GM12878 (cell line): ENCODE measurements around the gene AMN. TPM values are rescaled to one million over a fixed set of nuclear protein-coding genes. Genes with fewer than 3 reads are reported as not detected.

Experiments
- ATAC-seq: fragments of 200-7000 bp; cut with Tn5 transposase; 3 replicates; pipeline ENCODE4 v1.9.1; 2020; ENCODE audit warnings: mild to moderate bottlenecking, moderate library complexity
- BruUV-seq: library from RNA; stranded (reverse); fragments of 400-500 nt; replicated peaks from 2 replicates; lab custom pipeline; 2021; lab: Mats Ljungman, UMichigan
- CTCF ChIA-PET: fragments of 300-600 bp; sonication (Branson Sonifier 250); formaldehyde crosslinking; extraction: SDS; loops from one replicate; lab custom pipeline; 2021; ENCODE audit warnings: inconsistent platforms; lab: Yijun Ruan, JAX
- POLR2A ChIA-PET: fragments of 350-600 bp; formaldehyde crosslinking; extraction: SDS; loops from one replicate; lab custom pipeline; 2021; ENCODE audit warnings: inconsistent platforms; lab: Charles Lee
- RAD21 ChIA-PET: fragments of 300-600 bp; sonication (Branson Sonifier 250); formaldehyde crosslinking; loops from one replicate; lab custom pipeline; 2023; ENCODE audit warnings: antibody characterized with exemption; ENCODE audit not compliant: unreplicated experiment; lab: Charles Lee
- SMC1A ChIA-PET: fragments of 300-600 bp; sonication (Branson Sonifier 250); formaldehyde crosslinking; loops from one replicate; lab custom pipeline; 2023; ENCODE audit not compliant: unreplicated experiment, uncharacterized antibody; lab: Charles Lee
- DNase-seq: peaks from one replicate; pipeline ENCODE4 v3.0.0-alpha.2; 2011; ENCODE audit warnings: low read depth, low spot score
- FAIRE-seq: peaks from 3 replicates; lab custom pipeline; 2011; peaks lifted over from hg19 to GRCh38; lab: Jason Lieb, UNC
- H2AFZ ChIP-seq: 2 replicates; pipeline ENCODE4 v1.6.0; 2011; ENCODE audit warnings: low read depth, low read length, control low read depth; ENCODE audit not compliant: control insufficient read depth
- H3K27ac ChIP-seq: 2 replicates; pipeline ENCODE4 v1.5.1; 2011; ENCODE audit warnings: control low read depth; ENCODE audit not compliant: control insufficient read depth, insufficient read depth
- H3K27me3 ChIP-seq, 2 experiments: replicated peaks in 1 of 2; 2 replicates each; pipeline versions ENCODE4 v1.6.0 to v1.6.1; 2011; ENCODE audit warnings: low read length in 1 of 2; ENCODE audit not compliant: control insufficient read depth in 2 of 2, insufficient read depth in 2 of 2
- H3K36me3 ChIP-seq, 2 experiments: 2 replicates each; pipeline ENCODE4 v1.5.1; 2011; ENCODE audit warnings: low read length in 1 of 2; ENCODE audit not compliant: control insufficient read depth in 2 of 2, insufficient read depth in 2 of 2
- H3K4me1 ChIP-seq: 2 replicates; pipeline ENCODE4 v1.6.1; 2011; ENCODE audit warnings: mild to moderate bottlenecking, low read length, moderate library complexity, mixed read lengths; ENCODE audit not compliant: control insufficient read depth, insufficient read depth
- H3K4me2 ChIP-seq: 2 replicates; pipeline ENCODE4 v1.6.0; 2011; ENCODE audit warnings: control low read depth; ENCODE audit not compliant: control insufficient read depth, insufficient read depth
- H3K4me3 ChIP-seq: fragments of 200-600 bp; sonication (generic); 2 replicates; pipeline ENCODE4 v1.5.1; 2016
- H3K79me2 ChIP-seq: 2 replicates; pipeline ENCODE4 v1.6.0; 2011; ENCODE audit warnings: low read length; ENCODE audit not compliant: control insufficient read depth, insufficient read depth
- H3K9ac ChIP-seq: 2 replicates; pipeline ENCODE4 v1.8.0; 2011; ENCODE audit warnings: low read length, control low read depth, mixed read lengths; ENCODE audit not compliant: control insufficient read depth, insufficient read depth
- H3K9me3 ChIP-seq: replicated peaks from 3 replicates; pipeline ENCODE4 v1.5.1; 2011; ENCODE audit warnings: mild to moderate bottlenecking, low read length; ENCODE audit not compliant: control insufficient read depth, insufficient read depth
- H4K20me1 ChIP-seq: 2 replicates; pipeline ENCODE4 v1.6.0; 2011; ENCODE audit not compliant: control insufficient read depth, insufficient read depth
- EZH2 ChIP-seq: IDR thresholded peaks from 2 replicates; pipeline ENCODE4 v1.6.1; 2012; ENCODE audit warnings: low read depth, mild to moderate bottlenecking, control low read depth, inconsistent platforms, low read length, borderline replicate concordance; ENCODE audit not compliant: control insufficient read depth
- PAX5 ChIP-seq: IDR thresholded peaks from 2 replicates; pipeline ENCODE4 v1.6.1; 2011; ENCODE audit warnings: low read depth, low read length, borderline replicate concordance
- PAX8 ChIP-seq: fragments of 450-650 bp; IDR thresholded peaks from 2 replicates; pipeline ENCODE4 v1.6.1; 2017; ENCODE audit warnings: mild to moderate bottlenecking, moderate library complexity
- RELA ChIP-seq: fragments of 450-650 bp; IDR thresholded peaks from 2 replicates; pipeline ENCODE4 v1.8.0; 2014; ENCODE audit warnings: borderline replicate concordance; ENCODE audit not compliant: partially characterized antibody
- SIX5 ChIP-seq: IDR thresholded peaks from 2 replicates; pipeline ENCODE4 v1.6.1; 2011; ENCODE audit warnings: mild to moderate bottlenecking, low read depth, low read length, moderate library complexity; ENCODE audit not compliant: severe bottlenecking
- SREBF1 ChIP-seq: IDR thresholded peaks from 2 replicates; pipeline ENCODE4 v1.6.1; 2012; ENCODE audit warnings: mild to moderate bottlenecking, low read length
- ZNF384 ChIP-seq: IDR thresholded peaks from 2 replicates; pipeline ENCODE4 v1.6.1; 2012; ENCODE audit warnings: low read depth, mild to moderate bottlenecking, low read length, improper control_type of control experiment, borderline replicate concordance
- WGBS: methylation state at CpG from one replicate; pipeline ENCODE4 v1.1.6; 2016; ENCODE audit warnings: low lambda C conversion rate; ENCODE audit not compliant: insufficient replicate concordance, insufficient coverage; ENCODE audit errors: missing lambda C conversion rate; 5-methylcytosine and 5-hydroxymethylcytosine counted together
- in situ Hi-C: fragments of 300-500 bp; cut with MboI; formaldehyde crosslinking; loops from 9 replicates; pipeline ENCODE4 v1.14.3; 2018; ENCODE audit warnings: mixed read lengths
- intact Hi-C: fragments of 100-400 bp; cut with micrococcal nuclease; formaldehyde crosslinking; loops from one replicate; pipeline ENCODE4 v1.14.2; 2022; ENCODE audit not compliant: unreplicated experiment
- polyA plus RNA-seq, 11 experiments: library from polyadenylated mRNA; depleted of rRNA in 4 of 11; unstranded in 6 of 11; stranded (reverse) in 5 of 11; fragments of >200 nt; fragmentation: Nextera tagmentation in 4 of 11; fragmentation: Illumina TruSeq in 1 of 11; extraction: Ambion mirVana in 4 of 11; extraction: Trizol in 1 of 11; gene quantifications; 1 replicate in 1 of 11; 2 replicates in 10 of 11; pipeline versions ENCODE4 v1.2.1 to v1.2.3, GENCODE V29; 2011 to 2016; ENCODE audit warnings: inconsistent platforms in 2 of 11, missing spikeins in 2 of 11, low read depth in 1 of 11
- total RNA-seq, 4 experiments: library from RNA; depleted of rRNA in 3 of 4; stranded (reverse); fragments of >200 nt in 3 of 4; fragmentation: Illumina TruSeq in 1 of 4; extraction: Trizol in 1 of 4; gene quantifications; 2 replicates each; pipeline versions ENCODE4 v1.2.1 to v1.2.3, GENCODE V29; 2013 to 2021
- TF ChIP-seq, protein P1 (sequence below): fragments of 450-650 bp; IDR thresholded peaks from 2 replicates; pipeline ENCODE4 v1.6.1; 2016; ENCODE audit warnings: mild to moderate bottlenecking

AMN gene
- total and polyA plus RNA-seq, 10 of the 15 experiments (the other 5 are each of a cell fraction or from before 2014, with no cell fraction given) = 0.03 to 0.33 (median 0.11) TPM; not detected in 6

DNA sequence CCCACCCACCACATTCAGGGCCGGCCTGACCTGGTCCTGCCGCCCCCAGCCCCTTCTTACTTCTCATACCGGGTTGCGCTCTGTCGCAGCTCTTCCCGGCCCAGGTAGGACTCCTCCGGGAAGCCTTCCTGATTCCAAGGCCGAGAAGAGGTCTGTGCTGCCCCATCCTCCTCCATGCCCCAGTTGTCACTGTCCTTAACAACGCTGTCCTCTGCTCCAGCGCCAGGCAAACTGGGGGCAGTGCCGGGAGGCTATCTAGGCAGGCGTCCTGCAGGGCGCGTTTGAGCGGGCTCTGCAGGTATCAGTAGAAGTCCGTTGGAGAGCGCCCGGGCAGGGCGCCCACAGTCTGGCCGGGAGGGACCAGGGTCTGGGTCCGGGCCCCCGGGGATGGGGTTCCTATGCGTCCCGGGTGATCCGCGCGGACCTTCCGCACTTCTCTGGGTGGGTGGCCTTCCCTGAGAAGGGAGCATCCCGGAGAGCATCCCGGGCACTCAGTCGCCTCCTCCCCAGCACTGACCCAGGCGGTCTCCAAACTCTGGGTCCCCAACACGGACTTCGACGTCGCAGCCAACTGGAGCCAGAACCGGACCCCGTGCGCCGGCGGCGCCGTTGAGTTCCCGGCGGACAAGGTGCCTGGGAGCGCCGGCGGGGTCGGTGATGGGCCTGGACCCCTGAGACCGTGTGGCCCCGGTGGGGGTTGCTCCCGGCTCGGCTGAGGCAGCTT lies 900 bp downstream of the AMN start (continued):
- TF ChIP-seq RELA (no peak), EZH2 (0 out of 2 replicates have a peak, but pooled peaks have one; percentile 83), SIX5 (no peak)
- TF ChIP-seq, all 136 proteins: peak for 3

DNA sequence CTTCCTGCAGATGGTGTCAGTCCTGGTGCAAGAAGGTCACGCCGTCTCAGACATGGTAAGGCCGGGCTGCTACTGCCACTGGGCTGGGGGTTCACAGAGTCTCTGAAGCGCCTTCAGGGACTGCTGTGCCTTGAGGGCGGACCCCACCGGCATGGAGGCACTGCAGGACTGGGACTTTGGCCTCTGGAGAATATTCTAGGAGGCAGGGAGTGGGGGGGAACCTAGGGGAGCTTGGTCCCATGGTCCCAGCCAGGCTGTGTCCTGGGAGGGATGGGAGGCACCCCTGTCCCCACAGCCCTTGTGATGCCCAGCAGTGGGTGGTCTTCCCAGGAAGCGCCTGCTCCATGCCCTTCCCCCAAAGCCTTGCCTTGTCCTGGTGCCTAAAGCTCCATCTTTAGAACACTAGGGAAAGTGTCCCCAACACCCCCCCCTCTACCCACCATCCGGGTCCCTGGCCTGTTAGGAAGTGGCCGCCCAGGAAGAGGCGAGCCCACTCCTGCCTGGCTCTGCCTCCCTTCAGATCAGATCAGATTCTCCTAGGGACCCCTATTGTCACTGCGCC lies 1.5 kb downstream of the AMN start:
- H3K4me3 ChIP-seq = no peak overlapping the region
- H3K36me3 ChIP-seq = no peaks in the 10 kb centered on the region
- H3K27ac ChIP-seq = no peak overlapping the region
- ChIA-PET SMC1A (interaction anchor here (1.2 kb wide), 1 partner anchor 138 kb away, joined by 3 read pairs; no protein-coding TSS in a partner anchor), POLR2A (no interaction called here), CTCF (interaction anchor here (0.7 to 2.6 kb wide), 2 partner anchors 11 to 230 kb away, joined by 3 to 13 read pairs; no protein-coding TSS in a partner anchor), RAD21 (interaction anchor here (2.4 kb wide), 1 partner anchor 230 kb away, joined by 13 read pairs; no protein-coding TSS in a partner anchor)
- WGBS = 52% methylated on average over 11 of the region's 11 CpGs
- no peak for TF ChIP-seq ZNF384
- no peak for TF ChIP-seq PAX5
- no peak for TF ChIP-seq PAX8
- TF ChIP-seq, protein P1, sequence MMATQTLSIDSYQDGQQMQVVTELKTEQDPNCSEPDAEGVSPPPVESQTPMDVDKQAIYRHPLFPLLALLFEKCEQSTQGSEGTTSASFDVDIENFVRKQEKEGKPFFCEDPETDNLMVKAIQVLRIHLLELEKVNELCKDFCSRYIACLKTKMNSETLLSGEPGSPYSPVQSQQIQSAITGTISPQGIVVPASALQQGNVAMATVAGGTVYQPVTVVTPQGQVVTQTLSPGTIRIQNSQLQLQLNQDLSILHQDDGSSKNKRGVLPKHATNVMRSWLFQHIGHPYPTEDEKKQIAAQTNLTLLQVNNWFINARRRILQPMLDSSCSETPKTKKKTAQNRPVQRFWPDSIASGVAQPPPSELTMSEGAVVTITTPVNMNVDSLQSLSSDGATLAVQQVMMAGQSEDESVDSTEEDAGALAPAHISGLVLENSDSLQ = no peak
- no peak for TF ChIP-seq SREBF1
- H3K4me1 ChIP-seq = peaks cover 11% of the 10 kb centered on the region
- FAIRE-seq = no peak
- no peaks in the 10 kb centered on the region for H4K20me1 ChIP-seq
- H2AFZ ChIP-seq = no peak overlapping the region
- no peaks in the 10 kb centered on the region for H3K79me2 ChIP-seq
- intact Hi-C loops (no loop called here), in situ Hi-C loops (no loop called here)
- H3K9me3 ChIP-seq = no peaks in the 10 kb centered on the region
- H3K27me3 ChIP-seq = peaks cover 8 to 15% of the 10 kb centered on the region in 2 experiments
- no peak for DNase-seq
- no peak overlapping the region for H3K4me2 ChIP-seq
- no peak for ATAC-seq
- no peak overlapping the region for H3K9ac ChIP-seq
- no TSS peak for BruUV-seq
